ENCODE results near the gene NTN1. TPM values are rescaled to one million over a fixed set of nuclear protein-coding genes. Genes with fewer than 3 reads are reported as not detected.

NTN1 gene
- total RNA-seq, 1 donor from 2014 or later: 4.7 TPM

DNA sequence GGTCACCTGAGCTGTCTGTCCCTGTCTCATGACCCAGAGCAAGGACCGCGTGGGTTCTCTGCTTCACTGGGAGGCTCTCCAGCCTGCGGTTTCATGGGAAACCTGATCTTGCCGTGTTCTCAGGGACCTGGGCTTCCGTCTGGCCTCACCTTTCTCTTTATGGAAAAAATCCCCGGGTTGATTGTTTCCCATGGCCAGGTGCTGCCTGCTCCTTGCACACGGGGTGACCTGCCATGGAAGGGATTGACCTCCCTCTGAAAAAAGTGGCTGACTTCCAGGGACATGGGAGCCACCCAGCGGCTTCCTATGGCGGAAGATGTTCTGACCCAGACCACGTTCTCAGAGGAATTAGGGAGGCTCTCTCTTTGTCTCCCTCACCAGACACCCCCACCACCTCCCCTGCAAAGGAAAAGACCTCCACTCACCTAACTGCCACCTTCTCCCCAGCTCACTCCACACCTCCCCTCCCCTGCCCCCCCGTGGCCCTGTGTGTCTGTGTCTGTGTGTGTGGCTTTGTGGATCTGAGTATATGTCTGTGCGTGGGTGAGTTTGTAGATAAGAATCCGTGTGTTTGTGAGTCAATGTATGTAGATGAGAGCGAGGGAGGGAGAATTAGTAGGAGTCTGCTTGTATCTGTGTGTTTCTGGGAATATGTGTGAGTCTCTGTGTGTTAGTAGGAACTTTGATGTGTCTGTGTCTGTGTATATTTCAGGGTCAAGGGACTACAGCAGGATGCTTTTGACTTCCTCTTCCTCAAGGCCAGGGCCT, 154.6 kb downstream of the NTN1 start:
- Histone ChIP-seq H3K4me3 (no peak overlapping the region), H3K9me3 (no peaks in the 10 kb centered on the region), H3K4me1 (peaks cover 12% of the 10 kb centered on the region), H3K27me3 (no peaks in the 10 kb centered on the region), H3K36me3 (no peaks in the 10 kb centered on the region), H3K27ac (no peak overlapping the region)
- DNase-seq (ENCODE audit: extremely low spot score in 2 of 2): no peak
- TF ChIP-seq POLR2AphosphoS5 (IDR thresholded peaks at IDR 0.05; ENCODE audit: insufficient read depth in 1 of 2, low read depth in 1 of 2): no peak
- TF ChIP-seq POLR2A (IDR thresholded peaks at IDR 0.05): no peak
- TF ChIP-seq, protein P1, sequence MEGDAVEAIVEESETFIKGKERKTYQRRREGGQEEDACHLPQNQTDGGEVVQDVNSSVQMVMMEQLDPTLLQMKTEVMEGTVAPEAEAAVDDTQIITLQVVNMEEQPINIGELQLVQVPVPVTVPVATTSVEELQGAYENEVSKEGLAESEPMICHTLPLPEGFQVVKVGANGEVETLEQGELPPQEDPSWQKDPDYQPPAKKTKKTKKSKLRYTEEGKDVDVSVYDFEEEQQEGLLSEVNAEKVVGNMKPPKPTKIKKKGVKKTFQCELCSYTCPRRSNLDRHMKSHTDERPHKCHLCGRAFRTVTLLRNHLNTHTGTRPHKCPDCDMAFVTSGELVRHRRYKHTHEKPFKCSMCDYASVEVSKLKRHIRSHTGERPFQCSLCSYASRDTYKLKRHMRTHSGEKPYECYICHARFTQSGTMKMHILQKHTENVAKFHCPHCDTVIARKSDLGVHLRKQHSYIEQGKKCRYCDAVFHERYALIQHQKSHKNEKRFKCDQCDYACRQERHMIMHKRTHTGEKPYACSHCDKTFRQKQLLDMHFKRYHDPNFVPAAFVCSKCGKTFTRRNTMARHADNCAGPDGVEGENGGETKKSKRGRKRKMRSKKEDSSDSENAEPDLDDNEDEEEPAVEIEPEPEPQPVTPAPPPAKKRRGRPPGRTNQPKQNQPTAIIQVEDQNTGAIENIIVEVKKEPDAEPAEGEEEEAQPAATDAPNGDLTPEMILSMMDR (IDR thresholded peaks at IDR 0.05): no peak
- intact Hi-C loops (cut with DNase I): no loop called here

DNA sequence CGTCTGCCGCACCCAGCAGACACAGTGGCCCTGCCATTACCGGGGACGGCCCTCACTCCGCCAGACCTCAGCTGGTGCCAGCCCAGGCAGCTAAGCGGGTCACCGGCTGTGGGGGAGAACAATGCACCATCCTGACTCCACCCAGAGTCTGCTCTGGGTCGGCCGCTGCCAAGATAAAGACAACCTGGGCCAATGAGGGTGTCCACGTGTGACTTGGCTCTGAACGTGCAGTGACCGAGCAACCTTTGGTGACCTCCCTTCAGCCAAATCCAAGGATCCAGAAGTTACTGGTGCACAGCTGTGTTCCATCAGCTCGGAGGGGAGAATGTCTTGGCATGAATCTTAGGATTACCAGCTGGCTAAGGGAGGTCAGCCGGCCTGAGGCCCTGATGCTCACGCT, 155.9 kb downstream of the NTN1 start:
- no peaks in the 10 kb centered on the region for H3K36me3 ChIP-seq
- H3K4me3 ChIP-seq: no peak overlapping the region
- peaks cover 12% of the 10 kb centered on the region for H3K4me1 ChIP-seq
- no peak overlapping the region for H3K27ac ChIP-seq
- TF ChIP-seq POLR2A (IDR thresholded peaks at IDR 0.05) (no peak), POLR2AphosphoS5 (IDR thresholded peaks at IDR 0.05; ENCODE audit: insufficient read depth in 1 of 2, low read depth in 1 of 2) (peak in 1 of 2 donors; percentile 45)
- TF ChIP-seq, protein P1 (IDR thresholded peaks at IDR 0.05): no peak
- intact Hi-C loops (cut with DNase I): no loop called here
- no peaks in the 10 kb centered on the region for H3K9me3 ChIP-seq
- no peak for DNase-seq (ENCODE audit: extremely low spot score in 2 of 2)
- H3K27me3 ChIP-seq: no peaks in the 10 kb centered on the region

GRCh38 chr17:9178319-9178718, 157.0 kb downstream of the NTN1 start:
- no peak overlapping the region for H3K4me3 ChIP-seq
- H3K27me3 ChIP-seq: no peaks in the 10 kb centered on the region
- intact Hi-C loops (cut with DNase I): no loop called here
- TF ChIP-seq POLR2AphosphoS5 (IDR thresholded peaks at IDR 0.05; ENCODE audit: insufficient read depth in 1 of 2, low read depth in 1 of 2) (no peak), POLR2A (IDR thresholded peaks at IDR 0.05) (no peak)
- TF ChIP-seq, protein P1 (IDR thresholded peaks at IDR 0.05): no peak
- H3K9me3 ChIP-seq: no peaks in the 10 kb centered on the region
- no peak overlapping the region for H3K27ac ChIP-seq
- no peak for DNase-seq (ENCODE audit: extremely low spot score in 2 of 2)
- H3K36me3 ChIP-seq: no peaks in the 10 kb centered on the region
- H3K4me1 ChIP-seq: peaks cover 10% of the 10 kb centered on the region

GRCh38 chr17:9179602-9180001, 158.3 kb downstream of the NTN1 start:
- TF ChIP-seq POLR2A (IDR thresholded peaks at IDR 0.05) (no peak), POLR2AphosphoS5 (IDR thresholded peaks at IDR 0.05; ENCODE audit: insufficient read depth in 1 of 2, low read depth in 1 of 2) (no peak)
- TF ChIP-seq, protein P1 (IDR thresholded peaks at IDR 0.05): no peak
- Histone ChIP-seq H3K36me3 (no peaks in the 10 kb centered on the region), H3K27me3 (no peaks in the 10 kb centered on the region), H3K9me3 (no peaks in the 10 kb centered on the region), H3K4me1 (peaks cover 15% of the 10 kb centered on the region), H3K4me3 (no peak overlapping the region), H3K27ac (no peak overlapping the region)
- intact Hi-C loops (cut with DNase I): no loop called here
- DNase-seq (ENCODE audit: extremely low spot score in 2 of 2): no peak

DNA sequence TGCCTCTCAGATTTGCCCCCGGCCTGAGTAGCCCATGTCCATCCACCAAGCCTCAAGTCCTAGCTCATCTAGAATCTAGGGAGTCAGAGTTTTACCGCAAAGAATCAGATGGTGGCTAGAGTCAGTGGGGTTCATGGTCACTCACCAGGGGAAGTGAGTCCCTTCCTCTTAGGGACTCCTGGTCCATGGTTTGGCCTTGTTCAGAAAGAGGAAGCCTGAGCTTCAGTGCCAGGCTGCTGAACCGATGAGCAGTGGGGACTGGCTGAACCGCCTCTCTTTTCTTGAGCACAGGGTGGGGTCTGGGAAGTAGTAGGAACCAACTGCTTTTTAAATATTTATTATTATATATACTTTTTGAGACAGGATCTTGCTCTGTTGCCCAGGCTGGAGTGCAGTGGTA, 160.3 kb downstream of the NTN1 start:
- peaks cover 29% of the 10 kb centered on the region for H3K4me1 ChIP-seq
- TF ChIP-seq POLR2A (IDR thresholded peaks at IDR 0.05) (no peak), POLR2AphosphoS5 (IDR thresholded peaks at IDR 0.05; ENCODE audit: insufficient read depth in 1 of 2, low read depth in 1 of 2) (no peak)
- TF ChIP-seq, protein P1 (IDR thresholded peaks at IDR 0.05): no peak
- no peak overlapping the region for H3K4me3 ChIP-seq
- no peak overlapping the region for H3K27ac ChIP-seq
- no peaks in the 10 kb centered on the region for H3K9me3 ChIP-seq
- no peaks in the 10 kb centered on the region for H3K27me3 ChIP-seq
- no peaks in the 10 kb centered on the region for H3K36me3 ChIP-seq
- DNase-seq (ENCODE audit: extremely low spot score in 2 of 2): no peak
- intact Hi-C loops (cut with DNase I): no loop called here
